Measurements from ENCODE around the gene LPAR6.
"Not testable (repeated sequence)": the region's sequence is repeated elsewhere in the genome, so short reads cannot be mapped to it uniquely, and the experiment has no call there.

LPAR6 gene

GRCh38 chr13:48431431-48431830 lies 18.5 kb upstream of the LPAR6 start:
- no peak for TF ChIP-seq CTCF (IDR thresholded peaks at IDR 0.05; ENCODE audit: low read depth, low read length, missing control alignments)
- no peak for DNase-seq (ENCODE audit: low read depth)
- H3K4me3 ChIP-seq (ENCODE audit: low read depth, low read length): no peak overlapping the region

DNA sequence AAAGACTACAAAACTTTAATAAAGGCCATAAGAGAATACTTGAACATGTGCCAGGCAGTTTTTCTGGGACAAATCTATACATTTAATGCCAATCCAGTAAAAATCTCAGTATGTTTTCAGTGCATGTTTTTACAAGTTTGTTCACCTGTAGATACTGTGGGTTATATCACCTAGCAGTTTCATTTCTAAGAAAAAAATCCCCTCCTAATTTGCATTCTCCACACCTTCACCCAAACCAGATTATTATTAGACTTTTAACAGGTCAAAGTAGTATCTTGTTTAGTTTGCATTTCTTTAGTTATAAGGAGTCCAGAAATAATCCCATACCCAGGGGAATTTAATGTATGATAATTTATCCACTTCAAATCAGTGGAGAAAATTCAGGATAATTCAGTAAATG lies 17.0 kb upstream of the LPAR6 start:
- H3K4me3 ChIP-seq (ENCODE audit: low read depth, low read length): no peak overlapping the region
- DNase-seq (ENCODE audit: low read depth): peak; percentile 16
- TF ChIP-seq CTCF (IDR thresholded peaks at IDR 0.05; ENCODE audit: low read depth, low read length, missing control alignments): no peak

GRCh38 chr13:48429036-48429435 lies 16.1 kb upstream of the LPAR6 start:
- H3K4me3 ChIP-seq (ENCODE audit: low read depth, low read length): no peak overlapping the region
- DNase-seq (ENCODE audit: low read depth): no peak
- TF ChIP-seq CTCF (IDR thresholded peaks at IDR 0.05; ENCODE audit: low read depth, low read length, missing control alignments): no peak

DNA sequence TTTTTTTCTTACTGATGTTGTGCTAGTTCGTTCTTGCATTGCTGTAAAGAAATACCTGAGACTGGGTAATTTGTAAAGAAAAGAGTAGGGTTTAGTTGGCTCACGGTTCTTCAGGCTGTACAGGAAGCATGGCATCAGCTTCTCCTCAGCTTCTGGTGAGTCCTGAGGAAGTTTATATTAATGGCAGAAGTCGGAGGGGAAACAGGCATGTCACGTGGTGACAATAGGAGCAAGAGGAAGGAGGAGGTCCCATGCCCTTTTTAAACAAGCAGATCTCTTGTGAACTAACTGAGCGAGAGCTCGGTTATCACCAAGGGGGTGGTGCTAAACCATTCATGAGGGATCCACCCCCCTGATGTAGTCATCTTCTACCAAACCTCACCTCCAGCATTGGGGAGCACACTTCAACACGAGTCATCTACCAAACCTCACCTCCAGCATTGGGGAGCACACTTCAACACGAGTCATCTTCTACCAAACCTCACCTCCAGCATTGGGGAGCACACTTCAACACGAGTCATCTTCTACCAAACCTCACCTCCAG lies 13.9 kb upstream of the LPAR6 start:
- not testable (repeated sequence) for DNase-seq (ENCODE audit: low read depth); H3K4me3 ChIP-seq (ENCODE audit: low read depth, low read length)

- H3K4me3 ChIP-seq (ENCODE audit: low read depth, low read length): no peak overlapping the region
- TF ChIP-seq CTCF (IDR thresholded peaks at IDR 0.05; ENCODE audit: low read depth, low read length, missing control alignments): no peak
Measured at GRCh38 chr13:48426052-48426451, 13.1 kb upstream of the LPAR6 start.

DNA sequence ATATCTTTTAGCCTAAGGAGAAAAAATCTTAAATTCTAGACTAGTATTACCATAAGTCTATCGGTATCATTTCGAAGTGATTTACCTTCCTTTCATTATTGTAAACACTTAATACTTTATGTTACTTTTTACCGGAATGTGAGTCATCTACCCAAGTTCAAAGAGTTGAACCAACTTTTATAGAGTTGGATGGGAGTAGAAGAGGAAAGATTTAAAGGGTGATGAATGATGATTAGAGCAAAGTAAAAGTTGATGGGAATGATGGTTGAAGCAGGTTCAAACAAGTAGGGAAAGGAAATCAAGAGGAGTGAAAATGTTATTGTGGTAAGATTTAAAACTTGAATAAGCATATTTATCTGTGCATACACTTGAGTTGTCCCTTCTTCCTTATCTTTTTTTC lies 11.3 kb upstream of the LPAR6 start:
- no peak for DNase-seq (ENCODE audit: low read depth)
- H3K4me3 ChIP-seq (ENCODE audit: low read depth, low read length): no peak overlapping the region
- TF ChIP-seq CTCF (IDR thresholded peaks at IDR 0.05; ENCODE audit: low read depth, low read length, missing control alignments): no peak

More at GRCh38 chr13:48426052-48426451, 13.1 kb upstream of the LPAR6 start:
- DNase-seq (ENCODE audit: low read depth): no peak

DNA sequence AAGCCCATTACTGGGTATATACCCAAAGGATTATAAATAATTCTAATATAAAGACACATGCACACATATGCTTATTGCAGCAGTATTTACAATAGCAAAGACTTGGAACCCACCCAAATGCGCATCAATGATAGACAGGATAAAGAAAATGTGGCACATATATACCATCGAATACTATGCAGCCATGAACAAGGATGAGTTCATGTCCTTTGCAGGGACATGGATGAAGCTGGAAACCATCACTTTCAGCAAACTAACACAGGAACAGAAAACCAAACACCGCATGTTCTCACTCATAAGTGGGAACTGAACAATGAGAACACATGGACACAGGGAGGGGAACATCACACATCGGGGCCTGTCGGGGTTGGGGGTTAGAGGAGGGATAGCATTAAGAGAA lies 9.1 kb upstream of the LPAR6 start:
- H3K4me3 ChIP-seq (ENCODE audit: low read depth, low read length); DNase-seq (ENCODE audit: low read depth): not testable (repeated sequence)

GRCh38 chr13:48415516-48415915 lies 2.6 kb upstream of the LPAR6 start:
- no peak for DNase-seq (ENCODE audit: low read depth)
- no peak overlapping the region for H3K4me3 ChIP-seq (ENCODE audit: low read depth, low read length)
- no peak for TF ChIP-seq CTCF (IDR thresholded peaks at IDR 0.05; ENCODE audit: low read depth, low read length, missing control alignments)

Measured in GM12864 (cell line).